ENCODE results near the gene TIAM1. TPM values are rescaled to one million over a fixed set of nuclear protein-coding genes. Genes with fewer than 3 reads are reported as not detected.

The TIAM1 gene
- total RNA-seq, 1 donor, result 16.3 TPM

- peaks cover 14% of the 10 kb centered on the region for H3K4me1 ChIP-seq (ENCODE audit: insufficient read depth, low read length)
- no peak overlapping the region for H3K4me2 ChIP-seq (ENCODE audit: insufficient read depth, low read length)
- no peaks in the 10 kb centered on the region for H4K20me1 ChIP-seq (ENCODE audit: insufficient read depth, low read length)
- H2AFZ ChIP-seq (ENCODE audit: low read length), result no peak overlapping the region
- no peak for TF ChIP-seq CTCF (IDR thresholded peaks at IDR 0.05; ENCODE audit: extremely low read depth, low read depth, low read length)
- peaks cover 9% of the 10 kb centered on the region for H3K79me2 ChIP-seq (ENCODE audit: insufficient read depth, low read length)
- H3K9me3 ChIP-seq (ENCODE audit: low read depth, low read length), result no peaks in the 10 kb centered on the region
- DNase-seq (ENCODE audit: insufficient read length, low spot score, missing footprints), result no peak
- no peak overlapping the region for H3K4me3 ChIP-seq (ENCODE audit: insufficient read depth, low read length)
- H3K27ac ChIP-seq (ENCODE audit: low read depth, low read length), result no peak overlapping the region
- no peaks in the 10 kb centered on the region for H3K27me3 ChIP-seq (ENCODE audit: insufficient read depth, low read length)
- peaks cover 3% of the 10 kb centered on the region for H3K36me3 ChIP-seq (ENCODE audit: insufficient read depth, low read length)
Measured at GRCh38 chr21:31340942-31341487, 3.0 kb downstream of the TIAM1 start.

- TF ChIP-seq CTCF (IDR thresholded peaks at IDR 0.05; ENCODE audit: extremely low read depth, low read depth, low read length), result no peak
- Histone ChIP-seq H3K27me3 (ENCODE audit: insufficient read depth, low read length) (no peaks in the 10 kb centered on the region), H3K36me3 (ENCODE audit: insufficient read depth, low read length) (peaks cover 3% of the 10 kb centered on the region), H3K4me2 (ENCODE audit: insufficient read depth, low read length) (no peak overlapping the region), H2AFZ (ENCODE audit: low read length) (no peak overlapping the region), H3K9me3 (ENCODE audit: low read depth, low read length) (no peaks in the 10 kb centered on the region), H3K4me1 (ENCODE audit: insufficient read depth, low read length) (peaks cover 19% of the 10 kb centered on the region), H3K4me3 (ENCODE audit: insufficient read depth, low read length) (no peak overlapping the region), H4K20me1 (ENCODE audit: insufficient read depth, low read length) (no peaks in the 10 kb centered on the region), H3K79me2 (ENCODE audit: insufficient read depth, low read length) (peaks cover 9% of the 10 kb centered on the region), H3K27ac (ENCODE audit: low read depth, low read length) (no peak overlapping the region)
- DNase-seq (ENCODE audit: insufficient read length, low spot score, missing footprints), result no peak
Measured at GRCh38 chr21:31340514-31340913, 3.5 kb downstream of the TIAM1 start.

- no peaks in the 10 kb centered on the region for H3K27me3 ChIP-seq (ENCODE audit: insufficient read depth, low read length)
- no peaks in the 10 kb centered on the region for H4K20me1 ChIP-seq (ENCODE audit: insufficient read depth, low read length)
- H3K9me3 ChIP-seq (ENCODE audit: low read depth, low read length), result no peaks in the 10 kb centered on the region
- no peak for DNase-seq (ENCODE audit: insufficient read length, low spot score, missing footprints)
- H3K4me2 ChIP-seq (ENCODE audit: insufficient read depth, low read length), result no peak overlapping the region
- no peak overlapping the region for H2AFZ ChIP-seq (ENCODE audit: low read length)
- H3K79me2 ChIP-seq (ENCODE audit: insufficient read depth, low read length), result peaks cover 9% of the 10 kb centered on the region
- H3K4me3 ChIP-seq (ENCODE audit: insufficient read depth, low read length), result no peak overlapping the region
- TF ChIP-seq CTCF (IDR thresholded peaks at IDR 0.05; ENCODE audit: extremely low read depth, low read depth, low read length), result no peak
- H3K36me3 ChIP-seq (ENCODE audit: insufficient read depth, low read length), result peaks cover 3% of the 10 kb centered on the region
- no peak overlapping the region for H3K27ac ChIP-seq (ENCODE audit: low read depth, low read length)
- H3K4me1 ChIP-seq (ENCODE audit: insufficient read depth, low read length), result peaks cover 27% of the 10 kb centered on the region
Measured at GRCh38 chr21:31339721-31340120, 4.3 kb downstream of the TIAM1 start.

GRCh38 chr21:31338908-31339368, 5.1 kb downstream of the TIAM1 start:
- Histone ChIP-seq H3K79me2 (ENCODE audit: insufficient read depth, low read length) (peaks cover 9% of the 10 kb centered on the region), H3K36me3 (ENCODE audit: insufficient read depth, low read length) (peaks cover 3% of the 10 kb centered on the region), H3K4me2 (ENCODE audit: insufficient read depth, low read length) (no peak overlapping the region), H2AFZ (ENCODE audit: low read length) (no peak overlapping the region), H3K27ac (ENCODE audit: low read depth, low read length) (no peak overlapping the region), H3K4me1 (ENCODE audit: insufficient read depth, low read length) (peaks cover 29% of the 10 kb centered on the region), H3K9me3 (ENCODE audit: low read depth, low read length) (no peaks in the 10 kb centered on the region), H3K4me3 (ENCODE audit: insufficient read depth, low read length) (no peak overlapping the region), H3K27me3 (ENCODE audit: insufficient read depth, low read length) (no peaks in the 10 kb centered on the region), H4K20me1 (ENCODE audit: insufficient read depth, low read length) (no peaks in the 10 kb centered on the region)
- no peak for DNase-seq (ENCODE audit: insufficient read length, low spot score, missing footprints)
- TF ChIP-seq CTCF (IDR thresholded peaks at IDR 0.05; ENCODE audit: extremely low read depth, low read depth, low read length), result no peak
